IPS-NIHi7 (cell line): ENCODE results near the gene NAALADL2.
"Not testable (repeated sequence)": the region's sequence is repeated elsewhere in the genome, so short reads cannot be mapped to it uniquely, and the experiment has no call there.

Experiments used
- DNase-seq: peaks from one replicate; pipeline ENCODE4 v3.0.0; 2012; ENCODE audit warnings: mixed read lengths; ENCODE audit errors: extremely low spot score

NAALADL2 gene

GRCh38 chr3:175070946-175071345 is 211.8 kb downstream of the NAALADL2 start:
- DNase-seq: no peak

- DNase-seq: no peak
These were observed 214.2 kb downstream of the NAALADL2 start for GRCh38 chr3:175073219-175073905.

- DNase-seq: no peak
These were observed 216.1 kb downstream of the NAALADL2 start for GRCh38 chr3:175075269-175075668.

- no peak for DNase-seq
These were observed 218.1 kb downstream of the NAALADL2 start for GRCh38 chr3:175077216-175077615.

- no peak for DNase-seq
These were observed 223.5 kb downstream of the NAALADL2 start for GRCh38 chr3:175082631-175083030.

GRCh38 chr3:175087128-175087527 is 228.0 kb downstream of the NAALADL2 start:
- DNase-seq: not testable (repeated sequence)

- DNase-seq: no peak
These were observed 229.7 kb downstream of the NAALADL2 start for GRCh38 chr3:175088766-175089380.

- no peak for DNase-seq
These were observed 232.4 kb downstream of the NAALADL2 start for GRCh38 chr3:175091426-175092114.

- DNase-seq: no peak
These were observed 234.6 kb downstream of the NAALADL2 start for GRCh38 chr3:175093748-175094147.

- no peak for DNase-seq
These were observed 235.2 kb downstream of the NAALADL2 start for GRCh38 chr3:175094344-175094743.

- no peak for DNase-seq
These were observed 239.5 kb downstream of the NAALADL2 start for GRCh38 chr3:175098644-175099043.

GRCh38 chr3:175102161-175102560 is 243.0 kb downstream of the NAALADL2 start:
- DNase-seq: no peak

- DNase-seq: no peak
These were observed 244.2 kb downstream of the NAALADL2 start for GRCh38 chr3:175103298-175103697.

- no peak for DNase-seq
These were observed 245.9 kb downstream of the NAALADL2 start for GRCh38 chr3:175105066-175105465.

- DNase-seq: no peak
These were observed 248.1 kb downstream of the NAALADL2 start for GRCh38 chr3:175107231-175107630.

GRCh38 chr3:175107995-175108394 is 248.9 kb downstream of the NAALADL2 start:
- DNase-seq: no peak

- DNase-seq: no peak
These were observed 249.5 kb downstream of the NAALADL2 start for GRCh38 chr3:175108613-175109151.

GRCh38 chr3:175111036-175111435 is 251.9 kb downstream of the NAALADL2 start:
- DNase-seq: no peak

- DNase-seq: no peak
These were observed 259.3 kb downstream of the NAALADL2 start for GRCh38 chr3:175118382-175118941.

GRCh38 chr3:175121225-175121624 is 262.1 kb downstream of the NAALADL2 start:
- peak; percentile 45 for DNase-seq

GRCh38 chr3:175127075-175127662 is 268.0 kb downstream of the NAALADL2 start:
- DNase-seq: no peak

GRCh38 chr3:175129126-175129525 is 270.0 kb downstream of the NAALADL2 start:
- DNase-seq: no peak
